Stimulated activated CD8-positive, alpha-beta memory T cell treated with anti-CD3 and anti-CD28 coated beads, Interleukin-4, amount 100 ng/mL, for 4 hours (primary cell): ENCODE measurements around the gene PRLR.

Experiments
- DNase-seq, 2 donors: peaks; one replicate each; pipeline ENCODE4 v3.0.0-alpha.2; 2020; ENCODE audit warnings: low read depth in 2 of 2, low spot score in 1 of 2

PRLR gene

GRCh38 chr5:35009019-35009418 is 221.3 kb downstream of the PRLR start:
- no peak for DNase-seq

- DNase-seq = no peak
These were observed 225.5 kb downstream of the PRLR start for GRCh38 chr5:35004771-35005170.

GRCh38 chr5:35004200-35004599 is 226.1 kb downstream of the PRLR start:
- DNase-seq = no peak

- peak; percentile 1 to 33 for DNase-seq
These were observed 227.0 kb downstream of the PRLR start for GRCh38 chr5:35003018-35003957.

GRCh38 chr5:35002459-35002858 is 227.8 kb downstream of the PRLR start:
- no peak for DNase-seq

GRCh38 chr5:35001842-35002241 is 228.4 kb downstream of the PRLR start:
- DNase-seq = no peak
